Measurements from ENCODE around the gene ANKS1B. TPM values are rescaled to one million over a fixed set of nuclear protein-coding genes. Genes with fewer than 3 reads are reported as not detected.

ANKS1B gene
- total and polyA plus RNA-seq, 4 experiments from 2014 or later: 0.28 to 0.55 TPM; not detected in 2

DNA sequence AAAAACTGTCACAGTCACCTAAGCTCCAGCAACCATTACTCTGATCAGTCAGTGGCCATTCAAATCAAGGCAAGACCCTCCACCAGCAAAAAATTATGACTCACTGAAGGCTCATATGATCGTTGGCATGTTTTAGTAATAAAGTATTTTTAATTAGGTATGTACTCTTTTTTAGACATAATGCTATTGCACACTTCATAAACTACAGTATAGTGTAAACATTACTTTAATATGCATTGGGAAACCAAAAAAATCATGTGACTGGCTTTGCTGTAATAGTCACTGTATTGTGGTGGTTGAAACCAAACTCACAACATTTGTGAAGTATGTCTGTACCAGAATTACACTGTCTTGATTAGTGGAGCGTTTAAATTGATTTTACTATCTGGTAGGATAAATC, 471.7 kb downstream of the ANKS1B start:
- Mint-ChIP-seq H3K27ac (no peak overlapping the region), H3K36me3 (no peaks in the 10 kb centered on the region), H3K4me3 (no peak overlapping the region), H3K9me3 (peaks cover 0 to 20% (median 5%) of the 10 kb centered on the region in 8 donors), H3K27me3 (no peaks in the 10 kb centered on the region), H3K4me1 (no peaks in the 10 kb centered on the region)
- Histone ChIP-seq H3K36me3 (ENCODE audit: insufficient read depth, low read length) (no peaks in the 10 kb centered on the region), H3K9me3 (ENCODE audit: control insufficient read depth in 1 of 2, low read length in 2 of 2) (no peaks in the 10 kb centered on the region), H3K4me1 (ENCODE audit: insufficient read depth, low read length) (no peaks in the 10 kb centered on the region), H3K27ac (ENCODE audit: low read depth, low read length) (no peak overlapping the region), H3K27me3 (ENCODE audit: insufficient read depth, low read length) (no peaks in the 10 kb centered on the region), H3K4me3 (ENCODE audit: low read length in 2 of 2) (no peak overlapping the region)
- intact Hi-C loops (cut with micrococcal nuclease): no loop called here
- DNase-seq: no peak
- CTCF ChIA-PET (ENCODE audit: partially characterized antibody): interaction anchor here (0.9 kb wide), 1 partner anchor 23 kb away, joined by 3 read pairs; no protein-coding TSS in a partner anchor
- POLR2A ChIA-PET (ENCODE audit: partially characterized antibody): no interaction called here

- Mint-ChIP-seq H3K27me3 (no peaks in the 10 kb centered on the region), H3K36me3 (no peaks in the 10 kb centered on the region), H3K4me3 (no peak overlapping the region), H3K9me3 (peaks cover 0 to 18% (median 6%) of the 10 kb centered on the region in 8 donors), H3K4me1 (no peaks in the 10 kb centered on the region), H3K27ac (no peak overlapping the region)
- H3K27me3 ChIP-seq (ENCODE audit: insufficient read depth, low read length): no peaks in the 10 kb centered on the region
- H3K9me3 ChIP-seq (ENCODE audit: control insufficient read depth in 1 of 2, low read length in 2 of 2): no peaks in the 10 kb centered on the region
- no peak overlapping the region for H3K27ac ChIP-seq (ENCODE audit: low read depth, low read length)
- ChIA-PET CTCF (ENCODE audit: partially characterized antibody) (no interaction called here), POLR2A (ENCODE audit: partially characterized antibody) (no interaction called here)
- intact Hi-C loops (cut with micrococcal nuclease): no loop called here
- no peak overlapping the region for H3K4me3 ChIP-seq (ENCODE audit: low read length in 2 of 2)
- H3K4me1 ChIP-seq (ENCODE audit: insufficient read depth, low read length): no peaks in the 10 kb centered on the region
- no peaks in the 10 kb centered on the region for H3K36me3 ChIP-seq (ENCODE audit: insufficient read depth, low read length)
- no peak for DNase-seq
Measured at GRCh38 chr12:99505805-99506204, 478.9 kb downstream of the ANKS1B start.

DNA sequence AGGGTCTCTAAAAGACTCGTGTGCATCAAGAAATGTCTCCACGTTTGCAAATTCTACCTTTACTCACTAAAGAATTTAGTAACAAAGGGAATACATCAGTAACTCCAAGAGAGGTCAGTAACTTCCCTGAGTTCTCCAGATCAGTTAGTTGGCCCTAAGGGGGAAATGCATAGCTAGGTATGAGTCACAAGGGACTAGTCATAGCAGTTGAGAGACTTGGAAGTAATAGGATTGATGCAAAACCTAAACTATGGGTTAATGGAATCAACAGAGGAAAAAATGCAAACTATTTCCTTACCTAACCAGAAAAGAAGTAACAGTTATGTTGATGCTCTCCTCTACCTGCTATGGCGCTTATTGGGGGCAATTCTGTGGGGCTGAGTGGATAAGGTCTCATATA, 486.0 kb downstream of the ANKS1B start:
- Mint-ChIP-seq H3K4me3 (no peak overlapping the region), H3K27ac (no peak overlapping the region), H3K36me3 (no peaks in the 10 kb centered on the region), H3K4me1 (no peaks in the 10 kb centered on the region), H3K27me3 (no peaks in the 10 kb centered on the region), H3K9me3 (peaks cover 3 to 19% (median 8%) of the 10 kb centered on the region in 8 donors)
- ChIA-PET CTCF (ENCODE audit: partially characterized antibody) (no interaction called here), POLR2A (ENCODE audit: partially characterized antibody) (no interaction called here)
- DNase-seq: no peak
- Histone ChIP-seq H3K27me3 (ENCODE audit: insufficient read depth, low read length) (no peaks in the 10 kb centered on the region), H3K9me3 (ENCODE audit: control insufficient read depth in 1 of 2, low read length in 2 of 2) (no peaks in the 10 kb centered on the region), H3K4me3 (ENCODE audit: low read length in 2 of 2) (no peak overlapping the region), H3K36me3 (ENCODE audit: insufficient read depth, low read length) (no peaks in the 10 kb centered on the region), H3K27ac (ENCODE audit: low read depth, low read length) (no peak overlapping the region), H3K4me1 (ENCODE audit: insufficient read depth, low read length) (no peaks in the 10 kb centered on the region)
- intact Hi-C loops (cut with micrococcal nuclease): no loop called here

DNA sequence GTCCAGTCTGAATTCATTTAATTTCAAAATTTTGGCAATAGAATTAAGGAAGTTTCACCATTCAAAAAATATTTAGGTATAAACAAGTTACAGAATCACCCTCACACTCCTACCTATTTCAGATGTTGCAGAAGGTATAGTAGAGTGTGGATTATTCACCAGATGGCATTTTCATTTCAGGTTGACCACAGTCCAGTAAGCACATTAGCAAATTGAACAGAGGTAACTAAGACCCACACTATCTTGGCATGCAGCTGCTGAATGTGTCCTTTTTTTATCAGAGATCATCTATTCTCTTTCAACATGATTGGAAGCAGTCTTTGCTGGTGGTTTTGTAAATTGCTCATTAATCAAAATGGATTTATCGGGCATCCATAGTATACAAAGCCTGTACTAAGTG, 488.9 kb downstream of the ANKS1B start:
- H3K27ac Mint-ChIP-seq: no peak overlapping the region

GRCh38 chr12:99493197-99493596, 491.5 kb downstream of the ANKS1B start:
- Mint-ChIP-seq H3K9me3 (peaks cover 0 to 16% (median 4%) of the 10 kb centered on the region in 8 donors), H3K4me1 (no peaks in the 10 kb centered on the region), H3K27ac (no peak overlapping the region), H3K36me3 (no peaks in the 10 kb centered on the region), H3K4me3 (no peak overlapping the region), H3K27me3 (no peaks in the 10 kb centered on the region)
- H3K4me1 ChIP-seq (ENCODE audit: insufficient read depth, low read length): no peaks in the 10 kb centered on the region
- H3K4me3 ChIP-seq (ENCODE audit: low read length in 2 of 2): no peak overlapping the region
- POLR2A ChIA-PET (ENCODE audit: partially characterized antibody): no interaction called here
- no peak overlapping the region for H3K27ac ChIP-seq (ENCODE audit: low read depth, low read length)
- H3K27me3 ChIP-seq (ENCODE audit: insufficient read depth, low read length): no peaks in the 10 kb centered on the region
- CTCF ChIA-PET (ENCODE audit: partially characterized antibody): no interaction called here
- H3K36me3 ChIP-seq (ENCODE audit: insufficient read depth, low read length): no peaks in the 10 kb centered on the region
- no peaks in the 10 kb centered on the region for H3K9me3 ChIP-seq (ENCODE audit: control insufficient read depth in 1 of 2, low read length in 2 of 2)
- intact Hi-C loops (cut with micrococcal nuclease): no loop called here
- no peak for DNase-seq

More for the DNA sequence above, 488.9 kb downstream of the ANKS1B start:
- ChIA-PET CTCF (ENCODE audit: partially characterized antibody) (no interaction called here), POLR2A (ENCODE audit: partially characterized antibody) (no interaction called here)
- H3K36me3 Mint-ChIP-seq: no peaks in the 10 kb centered on the region
- no peaks in the 10 kb centered on the region for H3K27me3 ChIP-seq (ENCODE audit: insufficient read depth, low read length)
- intact Hi-C loops (cut with micrococcal nuclease): no loop called here
- H3K4me1 ChIP-seq (ENCODE audit: insufficient read depth, low read length): no peaks in the 10 kb centered on the region
- no peaks in the 10 kb centered on the region for H3K9me3 ChIP-seq (ENCODE audit: control insufficient read depth in 1 of 2, low read length in 2 of 2)
- no peak overlapping the region for H3K4me3 Mint-ChIP-seq
- DNase-seq: no peak
- H3K4me1 Mint-ChIP-seq: no peaks in the 10 kb centered on the region
- no peaks in the 10 kb centered on the region for H3K27me3 Mint-ChIP-seq
- no peaks in the 10 kb centered on the region for H3K36me3 ChIP-seq (ENCODE audit: insufficient read depth, low read length)
- no peak overlapping the region for H3K4me3 ChIP-seq (ENCODE audit: low read length in 2 of 2)
- H3K9me3 Mint-ChIP-seq: peaks cover 0 to 19% (median 7%) of the 10 kb centered on the region in 8 donors
- no peak overlapping the region for H3K27ac ChIP-seq (ENCODE audit: low read depth, low read length)

DNA sequence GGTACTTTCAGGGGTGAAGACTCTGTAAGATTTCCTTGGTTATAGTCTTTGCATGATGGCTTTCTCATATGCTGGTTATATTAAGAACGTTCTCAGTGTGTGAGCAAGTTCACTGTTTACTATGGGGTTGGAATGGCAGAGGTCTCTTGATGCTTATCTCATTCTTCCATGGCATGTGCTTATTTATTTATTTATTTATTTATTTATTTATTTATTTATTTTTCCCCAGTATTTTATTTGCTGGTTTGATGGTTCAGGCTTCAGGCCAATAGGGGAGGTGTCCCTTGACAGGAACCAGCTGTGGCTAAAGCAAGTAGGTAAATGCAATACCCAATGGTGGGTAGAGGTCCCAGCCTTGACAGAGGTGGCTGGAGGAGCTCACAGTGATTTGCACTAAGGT, 498.5 kb downstream of the ANKS1B start:
- no peak overlapping the region for H3K27ac Mint-ChIP-seq
- no peaks in the 10 kb centered on the region for H3K27me3 Mint-ChIP-seq
- Histone ChIP-seq H3K27ac (ENCODE audit: low read depth, low read length) (no peak overlapping the region), H3K4me3 (ENCODE audit: low read length in 2 of 2) (no peak overlapping the region), H3K9me3 (ENCODE audit: control insufficient read depth in 1 of 2, low read length in 2 of 2) (no peaks in the 10 kb centered on the region), H3K36me3 (ENCODE audit: insufficient read depth, low read length) (no peaks in the 10 kb centered on the region), H3K27me3 (ENCODE audit: insufficient read depth, low read length) (no peaks in the 10 kb centered on the region), H3K4me1 (ENCODE audit: insufficient read depth, low read length) (no peaks in the 10 kb centered on the region)
- no peak for DNase-seq
- no peak overlapping the region for H3K4me3 Mint-ChIP-seq
- no peaks in the 10 kb centered on the region for H3K36me3 Mint-ChIP-seq
- ChIA-PET POLR2A (ENCODE audit: partially characterized antibody) (no interaction called here), CTCF (ENCODE audit: partially characterized antibody) (interaction anchor here (1.6 kb wide), 1 partner anchor 9 kb away, joined by 4 read pairs; no protein-coding TSS in a partner anchor)
- no peaks in the 10 kb centered on the region for H3K4me1 Mint-ChIP-seq
- intact Hi-C loops (cut with micrococcal nuclease): no loop called here
- H3K9me3 Mint-ChIP-seq: peaks cover 0 to 29% (median 11%) of the 10 kb centered on the region in 8 donors

- ChIA-PET POLR2A (ENCODE audit: partially characterized antibody) (no interaction called here), CTCF (ENCODE audit: partially characterized antibody) (no interaction called here)
- Histone ChIP-seq H3K4me3 (ENCODE audit: low read length in 2 of 2) (no peak overlapping the region), H3K9me3 (ENCODE audit: control insufficient read depth in 1 of 2, low read length in 2 of 2) (no peaks in the 10 kb centered on the region), H3K27me3 (ENCODE audit: insufficient read depth, low read length) (no peaks in the 10 kb centered on the region), H3K36me3 (ENCODE audit: insufficient read depth, low read length) (no peaks in the 10 kb centered on the region), H3K27ac (ENCODE audit: low read depth, low read length) (no peak overlapping the region), H3K4me1 (ENCODE audit: insufficient read depth, low read length) (no peaks in the 10 kb centered on the region)
- Mint-ChIP-seq H3K9me3 (peaks cover 0 to 19% (median 5%) of the 10 kb centered on the region in 8 donors), H3K36me3 (no peaks in the 10 kb centered on the region), H3K4me3 (no peak overlapping the region), H3K27me3 (no peaks in the 10 kb centered on the region), H3K4me1 (no peaks in the 10 kb centered on the region), H3K27ac (no peak overlapping the region)
- DNase-seq: no peak
- intact Hi-C loops (cut with micrococcal nuclease): no loop called here
Measured at GRCh38 chr12:99479149-99479548, 505.6 kb downstream of the ANKS1B start.

- Mint-ChIP-seq H3K27ac (no peak overlapping the region), H3K4me3 (no peak overlapping the region), H3K9me3 (peaks cover 0 to 10% (median 1%) of the 10 kb centered on the region in 8 donors), H3K27me3 (no peaks in the 10 kb centered on the region), H3K36me3 (no peaks in the 10 kb centered on the region), H3K4me1 (no peaks in the 10 kb centered on the region)
- Histone ChIP-seq H3K9me3 (ENCODE audit: control insufficient read depth in 1 of 2, low read length in 2 of 2) (no peaks in the 10 kb centered on the region), H3K36me3 (ENCODE audit: insufficient read depth, low read length) (no peaks in the 10 kb centered on the region), H3K4me1 (ENCODE audit: insufficient read depth, low read length) (no peaks in the 10 kb centered on the region), H3K4me3 (ENCODE audit: low read length in 2 of 2) (no peak overlapping the region), H3K27me3 (ENCODE audit: insufficient read depth, low read length) (no peaks in the 10 kb centered on the region), H3K27ac (ENCODE audit: low read depth, low read length) (no peak overlapping the region)
- no peak for DNase-seq
- ChIA-PET POLR2A (ENCODE audit: partially characterized antibody) (no interaction called here), CTCF (ENCODE audit: partially characterized antibody) (interaction anchor here (1.6 kb wide), 1 partner anchor 10 kb away, joined by 4 read pairs; no protein-coding TSS in a partner anchor)
- intact Hi-C loops (cut with micrococcal nuclease): no loop called here
Measured at GRCh38 chr12:99476956-99477355, 507.8 kb downstream of the ANKS1B start.

Data from CD4-positive, alpha-beta memory T cell (primary cell).